PC-9 (cell line): ENCODE measurements around the gene IRS1. TPM values are rescaled to one million over a fixed set of nuclear protein-coding genes. Genes with fewer than 3 reads are reported as not detected.

Experiments
- BruUV-seq: library from RNA; stranded (reverse); fragments of 400-500 nt; replicated peaks from 2 replicates; lab custom pipeline; 2021; lab: Mats Ljungman, UMichigan
- CTCF ChIA-PET: fragments of 300-600 bp; sonication (Branson Sonifier 250); formaldehyde crosslinking; loops from one replicate; lab custom pipeline; 2022; ENCODE audit warnings: antibody characterized with exemption; lab: Charles Lee
- POLR2A ChIA-PET: fragments of 300-600 bp; sonication (Branson Sonifier 250); formaldehyde crosslinking; loops from one replicate; lab custom pipeline; 2022; ENCODE audit warnings: antibody characterized with exemption; ENCODE audit not compliant: unreplicated experiment; lab: Charles Lee
- DNase-seq, 2 experiments: peaks; one replicate each; pipeline versions ENCODE4 v3.0.0 to v3.0.0-alpha.2; 2015 to 2022; ENCODE audit warnings: mixed read lengths in 1 of 2
- H2AFZ ChIP-seq: fragments of 200-600 bp; sonication (generic); 2 replicates; pipeline ENCODE4 v1.8.1; 2017; ENCODE audit warnings: antibody characterized with exemption
- H3F3A ChIP-seq: fragments of 200-600 bp; sonication (generic); 2 replicates; pipeline ENCODE4 v1.8.1; 2017; ENCODE audit warnings: antibody characterized with exemption, mild to moderate bottlenecking, low read depth; ENCODE audit not compliant: insufficient read depth
- H3K27ac ChIP-seq: fragments of 200-600 bp; sonication (generic); 2 replicates; pipeline ENCODE4 v1.6.1; 2016; ENCODE audit warnings: mixed run types
- H3K27me3 ChIP-seq: fragments of 200-600 bp; sonication (generic); 2 replicates; pipeline ENCODE4 v1.6.1; 2016; ENCODE audit warnings: low read depth, mixed run types; ENCODE audit not compliant: insufficient read depth
- H3K36me3 ChIP-seq: fragments of 200-600 bp; sonication (generic); 2 replicates; pipeline ENCODE4 v1.6.1; 2016; ENCODE audit warnings: low read depth, mixed run types
- H3K4me1 ChIP-seq: fragments of 200-600 bp; sonication (generic); replicated peaks from 2 replicates; pipeline ENCODE4 v1.6.1; 2016; ENCODE audit warnings: mixed run types; ENCODE audit not compliant: insufficient read depth
- H3K4me2 ChIP-seq: fragments of 200-600 bp; sonication (generic); 2 replicates; pipeline ENCODE4 v1.6.1; 2017; ENCODE audit warnings: mixed run types
- H3K4me3 ChIP-seq: fragments of 200-600 bp; sonication (generic); 2 replicates; pipeline ENCODE4 v1.6.1; 2016; ENCODE audit warnings: mixed run types
- H3K79me2 ChIP-seq: fragments of 200-600 bp; sonication (generic); 2 replicates; pipeline ENCODE4 v1.6.1; 2017; ENCODE audit warnings: low read depth, mixed run types
- H3K9me2 ChIP-seq: fragments of 200-600 bp; sonication (generic); 2 replicates; pipeline ENCODE4 v1.8.1; 2017; ENCODE audit warnings: mild to moderate bottlenecking; ENCODE audit not compliant: insufficient read depth
- H3K9me3 ChIP-seq: fragments of 200-600 bp; sonication (generic); 2 replicates; pipeline ENCODE4 v1.8.1; 2016; ENCODE audit warnings: low read depth; ENCODE audit not compliant: insufficient read depth
- H4K20me1 ChIP-seq: fragments of 200-600 bp; sonication (generic); 2 replicates; pipeline ENCODE4 v1.8.1; 2017; ENCODE audit not compliant: insufficient read depth
- CTCF ChIP-seq: fragments of 200-600 bp; sonication (generic); conservative IDR thresholded peaks from 2 replicates; pipeline ENCODE4 v1.6.1; 2017; ENCODE audit warnings: mixed run types, antibody characterized with exemption, mild to moderate bottlenecking, moderate library complexity
- EZH2 ChIP-seq: fragments of 200-600 bp; sonication (generic); IDR thresholded peaks from 2 replicates; pipeline ENCODE4 v1.8.0; 2017; ENCODE audit warnings: antibody characterized with exemption, low read depth
- intact Hi-C: fragments of 100-400 bp; cut with micrococcal nuclease; formaldehyde crosslinking; loops from one replicate; pipeline ENCODE4 v1.10.0; 2022; ENCODE audit not compliant: unreplicated experiment
- total RNA-seq: library from RNA; stranded (reverse); gene quantifications from 2 replicates; pipeline ENCODE4 v1.2.3, GENCODE V29; 2021

Gene IRS1
- total RNA-seq, 1 experiment from 2014 or later: 28.6 TPM

GRCh38 chr2:226790431-226790830 is 9.2 kb downstream of the IRS1 start:
- no peak for TF ChIP-seq EZH2
- TF ChIP-seq CTCF: no peak
- H3K27me3 ChIP-seq: no peaks in the 10 kb centered on the region
- no peaks in the 10 kb centered on the region for H3K9me2 ChIP-seq
- H4K20me1 ChIP-seq: peaks cover 7% of the 10 kb centered on the region; the same call in 1 of the 2 replicates
- intact Hi-C loops: loop anchor here (2.0 to 10.0 kb wide), 5 partner anchors 33 to 576 kb away; no protein-coding TSS in a partner anchor
- H3K27ac ChIP-seq: no peak overlapping the region
- H3K9me3 ChIP-seq: no peaks in the 10 kb centered on the region
- peaks cover 32% of the 10 kb centered on the region for H3K4me1 ChIP-seq
- H3K36me3 ChIP-seq: peaks cover 46% of the 10 kb centered on the region
- peak overlapping the region; percentile 89 for H3K4me2 ChIP-seq
- H3F3A ChIP-seq: peaks cover 28% of the 10 kb centered on the region
- POLR2A ChIA-PET: no interaction called here
- H3K79me2 ChIP-seq: peaks cover 93% of the 10 kb centered on the region
- CTCF ChIA-PET: no interaction called here
- no peak for DNase-seq
- no TSS peak for BruUV-seq
- no peak overlapping the region for H2AFZ ChIP-seq
- no peak overlapping the region; the same call in 1 of the 2 replicates for H3K4me3 ChIP-seq

- Histone ChIP-seq H3K27ac (no peak overlapping the region), H3K27me3 (no peaks in the 10 kb centered on the region), H3K36me3 (peaks cover 48% of the 10 kb centered on the region), H4K20me1 (0 out of 2 replicates have a peak, but pooled peaks cover 7% of the 10 kb centered on the region), H3K4me1 (peaks cover 28% of the 10 kb centered on the region), H3K9me3 (no peaks in the 10 kb centered on the region), H3K9me2 (no peaks in the 10 kb centered on the region), H2AFZ (no peak overlapping the region), H3K4me3 (no peak overlapping the region), H3F3A (peaks cover 28% of the 10 kb centered on the region), H3K4me2 (peak overlapping the region; percentile 89), H3K79me2 (peaks cover 93% of the 10 kb centered on the region)
- intact Hi-C loops: loop anchor here (2.0 to 10.0 kb wide), 5 partner anchors 33 to 575 kb away; no protein-coding TSS in a partner anchor
- TF ChIP-seq CTCF: no peak
- TF ChIP-seq EZH2: no peak
- BruUV-seq: no TSS peak
- DNase-seq: no peak
- ChIA-PET CTCF (no interaction called here), POLR2A (interaction anchor here (0.7 kb wide), 1 partner anchor 462 kb away, joined by 13 read pairs; no protein-coding TSS in a partner anchor)
Measured at GRCh38 chr2:226790011-226790410, 9.6 kb downstream of the IRS1 start.

- Histone ChIP-seq H3K27ac (no peak overlapping the region), H3K4me2 (0 out of 2 replicates have a peak overlapping the region, but pooled peaks have one; percentile 5), H2AFZ (no peak overlapping the region), H4K20me1 (0 out of 2 replicates have a peak, but pooled peaks cover 7% of the 10 kb centered on the region), H3K9me2 (no peaks in the 10 kb centered on the region), H3K27me3 (no peaks in the 10 kb centered on the region), H3F3A (peaks cover 27% of the 10 kb centered on the region), H3K9me3 (no peaks in the 10 kb centered on the region), H3K79me2 (peaks cover 91% of the 10 kb centered on the region), H3K36me3 (peaks cover 53% of the 10 kb centered on the region), H3K4me3 (no peak overlapping the region), H3K4me1 (peaks cover 26% of the 10 kb centered on the region)
- CTCF ChIA-PET: interaction anchor here (0.6 kb wide), 1 partner anchor 365 kb away, joined by 9 read pairs; no protein-coding TSS in a partner anchor
- DNase-seq: no peak
- no peak for TF ChIP-seq CTCF
- TF ChIP-seq EZH2: no peak
- intact Hi-C loops: no loop called here
- POLR2A ChIA-PET: interaction anchor here (0.7 kb wide), 2 partner anchors 12 to 47 kb away, joined by 4 to 8 read pairs; no protein-coding TSS in a partner anchor
- BruUV-seq: no TSS peak
Measured at GRCh38 chr2:226788881-226789490, 10.6 kb downstream of the IRS1 start.
